GM20000 (cell line): Measurements from ENCODE around the gene FKBP15.
"Not testable (repeated sequence)": the region's sequence is repeated elsewhere in the genome, so short reads cannot be mapped to it uniquely, and the experiment has no call there.

ENCODE experiments used
- DNase-seq: peaks from one replicate; pipeline ENCODE4 v3.0.0; 2012; ENCODE audit warnings: low spot score
- TF ChIP-seq, protein P1 (sequence below): IDR thresholded peaks from 2 replicates; pipeline ENCODE4 v1.5.1; 2012; ENCODE audit warnings: mild to moderate bottlenecking, control low read depth; ENCODE audit errors: extremely low read depth, missing control alignments

Gene FKBP15

DNA sequence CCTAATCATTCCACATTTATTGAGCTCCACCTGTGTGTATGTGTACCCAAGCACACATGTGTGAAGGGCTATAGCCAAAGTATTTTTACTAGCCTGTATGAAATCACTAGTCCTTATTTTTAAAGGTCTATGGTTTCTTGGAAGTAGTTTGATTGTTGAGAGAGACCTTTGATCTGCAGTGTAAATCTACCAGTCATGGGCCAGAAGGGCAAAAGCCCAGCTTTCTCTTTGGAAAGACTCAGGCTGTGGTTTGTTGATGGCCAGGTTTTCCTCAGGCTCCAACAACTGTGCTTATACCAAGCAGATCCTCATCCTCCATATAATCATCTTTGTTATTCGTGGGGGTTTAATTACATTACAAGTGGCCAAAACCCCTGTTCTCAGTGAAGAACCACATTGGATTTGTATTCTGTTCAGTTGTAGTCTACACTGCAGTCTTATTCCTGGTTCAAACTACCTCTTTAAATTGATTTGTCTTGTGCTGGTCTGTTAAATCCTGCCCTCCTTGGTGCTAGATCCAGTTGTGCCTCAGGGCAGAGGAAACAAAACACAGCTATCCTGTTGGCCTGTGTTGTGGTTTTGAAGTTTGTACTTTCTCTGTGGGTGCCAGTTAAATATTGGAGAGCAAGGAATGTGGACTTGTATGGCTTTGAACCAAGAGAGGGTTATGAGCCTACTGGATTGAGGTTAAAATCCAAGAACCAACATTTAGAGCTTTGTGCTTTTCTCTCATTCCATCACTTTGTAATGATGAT, 41.0 kb upstream of the FKBP15 start:
- DNase-seq: no peak
- TF ChIP-seq, protein P1, sequence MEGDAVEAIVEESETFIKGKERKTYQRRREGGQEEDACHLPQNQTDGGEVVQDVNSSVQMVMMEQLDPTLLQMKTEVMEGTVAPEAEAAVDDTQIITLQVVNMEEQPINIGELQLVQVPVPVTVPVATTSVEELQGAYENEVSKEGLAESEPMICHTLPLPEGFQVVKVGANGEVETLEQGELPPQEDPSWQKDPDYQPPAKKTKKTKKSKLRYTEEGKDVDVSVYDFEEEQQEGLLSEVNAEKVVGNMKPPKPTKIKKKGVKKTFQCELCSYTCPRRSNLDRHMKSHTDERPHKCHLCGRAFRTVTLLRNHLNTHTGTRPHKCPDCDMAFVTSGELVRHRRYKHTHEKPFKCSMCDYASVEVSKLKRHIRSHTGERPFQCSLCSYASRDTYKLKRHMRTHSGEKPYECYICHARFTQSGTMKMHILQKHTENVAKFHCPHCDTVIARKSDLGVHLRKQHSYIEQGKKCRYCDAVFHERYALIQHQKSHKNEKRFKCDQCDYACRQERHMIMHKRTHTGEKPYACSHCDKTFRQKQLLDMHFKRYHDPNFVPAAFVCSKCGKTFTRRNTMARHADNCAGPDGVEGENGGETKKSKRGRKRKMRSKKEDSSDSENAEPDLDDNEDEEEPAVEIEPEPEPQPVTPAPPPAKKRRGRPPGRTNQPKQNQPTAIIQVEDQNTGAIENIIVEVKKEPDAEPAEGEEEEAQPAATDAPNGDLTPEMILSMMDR: no peak

DNA sequence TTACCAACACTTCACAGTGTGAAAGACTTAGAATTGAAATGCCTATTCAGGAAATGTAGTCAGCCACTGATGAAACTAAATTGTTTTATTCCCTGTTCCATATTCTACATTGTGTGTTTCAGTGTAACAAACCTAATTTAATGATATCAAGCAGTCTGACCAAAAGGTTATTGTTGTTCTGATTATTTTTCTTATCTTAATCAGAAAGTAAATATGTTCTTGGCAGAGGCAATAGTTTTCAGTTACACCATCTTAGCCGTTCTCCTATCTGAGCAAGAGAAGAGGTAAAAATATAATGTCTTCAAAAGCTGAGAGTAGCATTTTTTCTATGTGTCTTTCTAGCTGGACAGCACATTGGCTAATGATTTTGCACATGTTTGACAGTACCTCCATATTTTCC, 37.2 kb upstream of the FKBP15 start:
- TF ChIP-seq, protein P1: no peak
- no peak for DNase-seq

DNA sequence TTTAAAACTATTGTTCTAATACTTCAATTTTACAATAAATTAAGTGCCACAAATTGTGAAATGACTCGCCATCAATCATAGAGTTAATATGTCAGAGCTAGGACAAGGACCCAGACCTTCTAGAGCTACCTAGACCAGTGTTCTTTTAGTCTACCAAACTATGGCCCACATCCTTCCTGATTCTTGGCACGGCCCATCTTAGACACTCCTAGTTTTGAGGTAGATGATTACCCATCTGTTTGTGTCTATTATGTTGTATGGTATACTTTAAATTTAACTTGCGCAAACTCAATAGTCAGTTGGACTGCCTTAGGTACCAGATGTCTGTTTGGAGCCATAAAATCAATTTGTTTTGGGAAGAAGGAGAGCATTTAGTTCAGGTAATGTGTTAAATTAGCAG, 36.8 kb upstream of the FKBP15 start:
- no peak for DNase-seq

DNA sequence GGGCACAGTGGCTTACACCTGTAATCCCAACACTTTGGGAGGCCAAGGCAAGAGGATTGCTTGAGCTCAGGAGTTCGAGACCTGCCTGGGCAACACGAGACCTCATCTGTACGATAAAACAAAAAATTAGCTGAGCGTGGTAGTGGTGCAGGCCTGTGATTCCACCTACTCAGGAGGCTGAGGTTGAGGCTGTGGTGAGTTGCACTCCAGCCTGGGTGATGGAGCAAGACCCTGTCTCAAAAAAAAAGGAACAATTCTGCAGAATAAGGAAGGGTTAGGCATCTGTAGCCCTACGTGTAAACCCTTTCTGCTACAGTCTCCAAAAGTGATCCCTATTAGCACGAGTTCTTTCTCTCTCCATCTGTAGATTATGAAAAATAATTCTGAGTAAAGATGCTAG, 34.4 kb upstream of the FKBP15 start:
- DNase-seq: no peak
- TF ChIP-seq, protein P1: no peak

More for the DNA sequence above, 36.8 kb upstream of the FKBP15 start:
- TF ChIP-seq, protein P1: no peak

DNA sequence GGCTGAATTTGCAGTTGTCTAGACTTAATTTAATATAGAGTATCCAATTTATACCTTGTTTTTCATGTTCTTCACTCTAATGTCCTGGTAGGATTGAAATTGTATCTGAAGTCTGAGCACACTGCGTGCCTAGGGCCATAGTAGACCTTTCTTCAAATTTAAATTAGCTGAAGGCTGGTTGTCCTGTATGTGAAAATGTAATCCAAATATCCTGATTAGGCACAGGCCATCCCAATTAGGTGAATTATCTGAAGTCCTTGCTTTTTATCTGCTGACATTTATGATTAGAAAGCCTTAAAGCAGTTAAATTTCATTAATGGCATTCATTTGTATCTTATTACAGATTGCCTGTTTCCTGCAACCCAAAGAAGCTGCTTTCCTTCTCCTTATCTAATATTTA, 33.9 kb upstream of the FKBP15 start:
- TF ChIP-seq, protein P1: no peak
- DNase-seq: no peak

DNA sequence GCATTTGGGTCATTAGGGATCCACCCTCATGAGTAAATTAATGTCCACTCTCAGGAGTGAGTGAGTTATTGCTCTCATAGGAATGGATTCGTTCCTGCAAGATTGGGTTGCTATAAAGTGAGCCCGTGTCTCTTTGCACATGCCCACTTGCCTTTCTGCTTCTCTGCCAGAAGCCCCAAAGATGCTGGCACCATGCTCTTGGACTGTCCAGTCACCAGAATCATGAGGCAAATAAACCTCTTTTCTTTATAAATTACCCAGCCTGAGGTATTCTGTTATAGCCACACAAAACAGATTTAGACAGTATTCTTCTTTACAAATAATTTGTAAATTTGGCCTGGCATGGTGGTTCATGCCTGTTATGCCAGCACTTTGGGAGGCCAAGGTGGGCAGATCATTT, 29.7 kb upstream of the FKBP15 start:
- DNase-seq: no peak
- TF ChIP-seq, protein P1: no peak

DNA sequence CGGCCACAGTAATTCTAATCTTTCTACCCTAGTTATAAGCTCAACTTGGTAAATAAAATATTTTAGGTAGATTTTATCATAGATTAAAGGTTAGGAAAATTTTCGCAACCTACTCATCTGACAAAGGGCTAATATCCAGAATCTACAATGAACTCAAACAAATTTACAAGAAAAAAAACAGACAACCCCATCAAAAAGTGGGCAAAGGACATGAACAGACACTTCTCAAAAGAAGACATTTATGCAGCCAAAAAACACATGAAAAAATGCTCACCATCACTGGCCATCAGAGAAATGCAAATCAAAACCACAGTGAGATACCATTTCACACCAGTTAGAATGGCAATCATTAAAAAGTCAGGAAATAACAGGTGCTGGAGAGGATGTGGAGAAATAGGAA, 28.6 kb upstream of the FKBP15 start:
- DNase-seq: not testable (repeated sequence)

DNA sequence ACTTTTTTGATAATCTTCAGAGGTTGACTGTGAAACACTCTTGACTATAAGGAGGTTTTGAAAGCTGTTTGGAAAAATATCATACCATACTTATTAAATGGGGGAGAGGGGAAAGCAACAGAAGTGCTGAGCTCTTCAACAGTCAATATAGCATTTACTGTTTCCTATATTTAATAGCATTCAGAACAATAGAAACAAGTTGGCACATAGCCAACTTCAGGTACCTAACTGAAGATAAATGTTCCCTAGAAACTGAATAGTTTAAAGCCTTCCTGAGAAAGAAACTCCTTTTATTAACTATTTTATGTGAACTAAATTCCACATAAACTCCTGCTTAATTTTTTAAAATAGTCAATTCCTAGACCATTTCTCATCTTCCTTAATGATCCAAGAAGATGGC, 26.6 kb upstream of the FKBP15 start:
- TF ChIP-seq, protein P1: no peak
- DNase-seq: no peak
